ENCODE results near the gene CS. TPM values are rescaled to one million over a fixed set of nuclear protein-coding genes. Genes with fewer than 3 reads are reported as not detected.

CS gene
- polyA plus RNA-seq, 1 of the 3 experiments (the other 2 are of a cell fraction), result 121 TPM

GRCh38 chr12:56315622-56316473 is 15.7 kb upstream of the CS start, which contains the start of gene CNPY2:
CNPY2 (minus strand) TSS chr12:56315988; CDS start chr12:56315217, 771 bp downstream.
- peaks cover 12 to 13% of the 10 kb centered on the region in 2 experiments; a peak in 3 of 4 replicates for H3K4me1 ChIP-seq (ENCODE audit: control insufficient read depth in 1 of 2, insufficient read depth in 2 of 2, low read depth in 1 of 2, low read length in 1 of 2)
- H3K79me2 ChIP-seq (ENCODE audit: insufficient read depth), result peaks cover 26% of the 10 kb centered on the region
- H3K27ac ChIP-seq (ENCODE audit: low read depth in 2 of 2, low read length in 1 of 2), result peak within 1 kb of the TSS; percentile 84 to 91
- H3K9me2 ChIP-seq, result no peaks in the 10 kb centered on the region
- H3K9ac ChIP-seq, result peak within 1 kb of the TSS; percentile 93
- peak within 1 kb of the TSS; percentile 80 for H2AFZ ChIP-seq (ENCODE audit: low read depth)
- 0% methylated on average over 23 of the region's 62 CpGs for WGBS (ENCODE audit: low lambda C conversion rate)
- CTCF ChIA-PET, result interaction anchor here (0.6 to 1.9 kb wide), 14 partner anchors 17 to 172 kb away, joined by 3 to 15 read pairs (median 3); partner anchors contain the start of genes ANKRD52, GLS2, RNF41 and TIMELESS
- H3K36me3 ChIP-seq (replicated peaks in 1 of 2; ENCODE audit: control insufficient read depth in 1 of 2, insufficient read depth in 2 of 2, low read length in 1 of 2), result peaks cover 14 to 19% of the 10 kb centered on the region in 2 experiments
- no peaks in the 10 kb centered on the region for H4K20me1 ChIP-seq (ENCODE audit: insufficient read depth)
- H3K4me3 ChIP-seq (ENCODE audit: low read depth in 2 of 2, low read length in 1 of 2), result peak within 1 kb of the TSS; percentile 83 to 86
- peak; percentile 95 for DNase-seq
- no peaks in the 10 kb centered on the region for H3K27me3 ChIP-seq (ENCODE audit: insufficient read depth)
- H3K4me2 ChIP-seq, result peak within 1 kb of the TSS; percentile 94
- POLR2A ChIA-PET, result interaction anchor here (0.6 to 2.8 kb wide), 17 partner anchors 9 to 409 kb away, joined by 3 to 15 read pairs (median 4); partner anchors contain the start of genes ANKRD52, CS, NACA and PAN2
- H3F3A ChIP-seq (replicated peaks; ENCODE audit: insufficient read depth), result peaks cover 20% of the 10 kb centered on the region
- no peaks in the 10 kb centered on the region for H3K9me3 ChIP-seq
- TF ChIP-seq NFIC (IDR thresholded peaks at IDR 0.05; ENCODE audit: borderline replicate concordance) (no peak), TAF1 (IDR thresholded peaks at IDR 0.05; ENCODE audit: borderline replicate concordance, low read depth, low read length) (peak; percentile 81; the same call in 1 of the 2 replicates), ELF1 (IDR thresholded peaks at IDR 0.05) (0 out of 2 replicates have a peak, but pooled peaks have one; percentile 25), CHD2 (IDR thresholded peaks at IDR 0.05; ENCODE audit: low read length, partially characterized antibody) (peak; percentile 99), NRF1 (IDR thresholded peaks at IDR 0.05; ENCODE audit: low read depth, low read length) (peak; percentile 48), GABPA (IDR thresholded peaks at IDR 0.05; ENCODE audit: low read depth) (peak; percentile 45; the same call in 1 of the 2 replicates), FOXJ3 (CRISPR knock-in tag; IDR thresholded peaks at IDR 0.05) (no peak), SMC3 (IDR thresholded peaks at IDR 0.05; ENCODE audit: low read depth, low read length) (peak; percentile 16; the same call in 1 of the 2 replicates), REST (IDR thresholded peaks at IDR 0.05; ENCODE audit: low read depth, low read length) (no peak), RXRA (IDR thresholded peaks at IDR 0.05; ENCODE audit: borderline replicate concordance, low read depth) (no peak), TEAD4 (IDR thresholded peaks at IDR 0.05; ENCODE audit: borderline replicate concordance, insufficient read depth) (no peak), FOSL2 (IDR thresholded peaks at IDR 0.05; ENCODE audit: borderline replicate concordance, low read depth) (no peak), USF2 (IDR thresholded peaks at IDR 0.05; ENCODE audit: borderline replicate concordance, low read depth, low read length) (peak; percentile 46), RAD21 (IDR thresholded peaks at IDR 0.05; ENCODE audit: low read length) (peak; percentile 55), RCOR1 (IDR thresholded peaks at IDR 0.05; ENCODE audit: low read length) (0 out of 2 replicates have a peak, but pooled peaks have one; percentile 13), EZH2phosphoT487 (IDR thresholded peaks at IDR 0.05; ENCODE audit: borderline replicate concordance, low read depth) (no peak)
- TF ChIP-seq, protein P1, sequence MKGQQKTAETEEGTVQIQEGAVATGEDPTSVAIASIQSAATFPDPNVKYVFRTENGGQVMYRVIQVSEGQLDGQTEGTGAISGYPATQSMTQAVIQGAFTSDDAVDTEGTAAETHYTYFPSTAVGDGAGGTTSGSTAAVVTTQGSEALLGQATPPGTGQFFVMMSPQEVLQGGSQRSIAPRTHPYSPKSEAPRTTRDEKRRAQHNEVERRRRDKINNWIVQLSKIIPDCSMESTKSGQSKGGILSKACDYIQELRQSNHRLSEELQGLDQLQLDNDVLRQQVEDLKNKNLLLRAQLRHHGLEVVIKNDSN (IDR thresholded peaks at IDR 0.05; ENCODE audit: borderline replicate concordance, low read depth), result peak; percentile 90
- TF ChIP-seq, protein P2, sequence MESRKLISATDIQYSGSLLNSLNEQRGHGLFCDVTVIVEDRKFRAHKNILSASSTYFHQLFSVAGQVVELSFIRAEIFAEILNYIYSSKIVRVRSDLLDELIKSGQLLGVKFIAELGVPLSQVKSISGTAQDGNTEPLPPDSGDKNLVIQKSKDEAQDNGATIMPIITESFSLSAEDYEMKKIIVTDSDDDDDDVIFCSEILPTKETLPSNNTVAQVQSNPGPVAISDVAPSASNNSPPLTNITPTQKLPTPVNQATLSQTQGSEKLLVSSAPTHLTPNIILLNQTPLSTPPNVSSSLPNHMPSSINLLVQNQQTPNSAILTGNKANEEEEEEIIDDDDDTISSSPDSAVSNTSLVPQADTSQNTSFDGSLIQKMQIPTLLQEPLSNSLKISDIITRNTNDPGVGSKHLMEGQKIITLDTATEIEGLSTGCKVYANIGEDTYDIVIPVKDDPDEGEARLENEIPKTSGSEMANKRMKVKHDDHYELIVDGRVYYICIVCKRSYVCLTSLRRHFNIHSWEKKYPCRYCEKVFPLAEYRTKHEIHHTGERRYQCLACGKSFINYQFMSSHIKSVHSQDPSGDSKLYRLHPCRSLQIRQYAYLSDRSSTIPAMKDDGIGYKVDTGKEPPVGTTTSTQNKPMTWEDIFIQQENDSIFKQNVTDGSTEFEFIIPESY (IDR thresholded peaks at IDR 0.05; ENCODE audit: borderline replicate concordance, low read depth), result peak; percentile 97
- TF ChIP-seq, protein P3, sequence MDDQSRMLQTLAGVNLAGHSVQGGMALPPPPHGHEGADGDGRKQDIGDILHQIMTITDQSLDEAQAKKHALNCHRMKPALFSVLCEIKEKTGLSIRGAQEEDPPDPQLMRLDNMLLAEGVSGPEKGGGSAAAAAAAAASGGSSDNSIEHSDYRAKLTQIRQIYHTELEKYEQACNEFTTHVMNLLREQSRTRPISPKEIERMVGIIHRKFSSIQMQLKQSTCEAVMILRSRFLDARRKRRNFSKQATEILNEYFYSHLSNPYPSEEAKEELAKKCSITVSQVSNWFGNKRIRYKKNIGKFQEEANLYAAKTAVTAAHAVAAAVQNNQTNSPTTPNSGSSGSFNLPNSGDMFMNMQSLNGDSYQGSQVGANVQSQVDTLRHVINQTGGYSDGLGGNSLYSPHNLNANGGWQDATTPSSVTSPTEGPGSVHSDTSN (IDR thresholded peaks at IDR 0.05), result no peak
- TF ChIP-seq, protein P4, sequence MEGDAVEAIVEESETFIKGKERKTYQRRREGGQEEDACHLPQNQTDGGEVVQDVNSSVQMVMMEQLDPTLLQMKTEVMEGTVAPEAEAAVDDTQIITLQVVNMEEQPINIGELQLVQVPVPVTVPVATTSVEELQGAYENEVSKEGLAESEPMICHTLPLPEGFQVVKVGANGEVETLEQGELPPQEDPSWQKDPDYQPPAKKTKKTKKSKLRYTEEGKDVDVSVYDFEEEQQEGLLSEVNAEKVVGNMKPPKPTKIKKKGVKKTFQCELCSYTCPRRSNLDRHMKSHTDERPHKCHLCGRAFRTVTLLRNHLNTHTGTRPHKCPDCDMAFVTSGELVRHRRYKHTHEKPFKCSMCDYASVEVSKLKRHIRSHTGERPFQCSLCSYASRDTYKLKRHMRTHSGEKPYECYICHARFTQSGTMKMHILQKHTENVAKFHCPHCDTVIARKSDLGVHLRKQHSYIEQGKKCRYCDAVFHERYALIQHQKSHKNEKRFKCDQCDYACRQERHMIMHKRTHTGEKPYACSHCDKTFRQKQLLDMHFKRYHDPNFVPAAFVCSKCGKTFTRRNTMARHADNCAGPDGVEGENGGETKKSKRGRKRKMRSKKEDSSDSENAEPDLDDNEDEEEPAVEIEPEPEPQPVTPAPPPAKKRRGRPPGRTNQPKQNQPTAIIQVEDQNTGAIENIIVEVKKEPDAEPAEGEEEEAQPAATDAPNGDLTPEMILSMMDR (IDR thresholded peaks at IDR 0.05), result peak; percentile 24; the same call in 1 of the 2 replicates

Data from SK-N-SH (cell line).